DMS153 treated with DMSO at 0.1 percent for 48 hours (cell line): ENCODE results near the gene PELI1.
A peak's percentile ranks its signal among the peaks of the same experiment; 100 is the strongest.

ENCODE experiments used
- DNase-seq: peaks from one replicate; lab custom pipeline; 2025; ENCODE audit not compliant: unreplicated experiment; lab: John Stamatoyannopoulos, UW

The PELI1 gene

GRCh38 chr2:64157792-64158191 is 13.6 kb upstream of the PELI1 start:
- no peak for DNase-seq

DNA sequence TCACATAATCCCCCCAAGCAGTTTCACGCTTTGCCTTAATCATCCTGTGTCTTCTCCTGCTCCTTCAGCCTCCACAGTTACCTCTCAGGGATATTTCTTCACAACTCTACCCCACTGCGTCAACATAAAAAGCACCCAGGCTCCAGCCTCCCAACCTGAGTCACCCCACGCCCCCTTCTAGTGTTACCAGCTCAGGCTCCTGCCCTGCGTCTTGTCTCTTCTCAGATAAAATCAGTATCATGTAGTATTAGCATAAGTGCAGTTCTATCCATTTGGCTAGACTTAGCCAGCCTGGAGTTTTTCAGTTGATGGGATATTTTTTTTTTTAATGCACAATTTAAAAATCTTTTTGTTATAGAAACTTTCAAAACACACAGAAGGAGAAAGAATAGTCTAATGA is 9.6 kb upstream of the PELI1 start:
- DNase-seq = no peak

DNA sequence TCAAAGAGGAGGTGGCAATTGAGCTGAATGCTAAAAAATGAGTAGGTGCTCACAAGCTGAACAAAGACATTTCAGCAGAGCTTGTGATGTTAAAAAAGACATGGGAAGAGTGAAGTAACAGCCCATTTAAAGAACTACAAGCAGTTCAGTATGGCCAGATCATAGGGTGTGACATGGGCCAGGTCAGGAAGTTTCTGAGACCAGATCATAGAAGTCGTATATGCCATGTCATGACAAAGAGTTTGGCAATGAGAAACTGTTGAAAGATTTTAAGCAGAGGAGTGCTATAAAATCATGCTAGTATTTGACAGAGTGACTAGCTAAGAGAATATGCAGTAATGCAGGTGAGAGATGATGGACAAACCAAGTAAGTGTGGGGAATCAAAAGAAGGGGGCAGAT is 7.3 kb upstream of the PELI1 start:
- DNase-seq = no peak

DNA sequence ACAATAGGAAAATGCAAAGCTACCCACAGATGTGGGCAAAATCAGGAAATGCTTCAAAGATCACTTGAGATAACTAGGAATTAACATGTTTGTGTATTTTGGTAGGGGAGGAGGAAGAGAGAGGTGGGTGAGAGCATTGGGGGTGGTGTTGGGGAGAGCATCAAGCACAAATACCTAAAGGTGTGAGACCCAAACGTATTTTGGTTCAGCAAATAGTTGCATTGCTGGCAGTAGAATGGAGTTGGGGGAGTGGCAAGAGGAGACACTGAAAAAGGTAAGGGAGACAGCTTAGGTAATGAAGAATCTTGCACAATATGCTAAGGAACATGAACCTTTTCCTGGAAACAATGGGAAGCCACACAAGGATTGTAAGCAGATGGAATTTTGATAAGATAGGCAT is 1.5 kb upstream of the PELI1 start:
- no peak for DNase-seq

DNA sequence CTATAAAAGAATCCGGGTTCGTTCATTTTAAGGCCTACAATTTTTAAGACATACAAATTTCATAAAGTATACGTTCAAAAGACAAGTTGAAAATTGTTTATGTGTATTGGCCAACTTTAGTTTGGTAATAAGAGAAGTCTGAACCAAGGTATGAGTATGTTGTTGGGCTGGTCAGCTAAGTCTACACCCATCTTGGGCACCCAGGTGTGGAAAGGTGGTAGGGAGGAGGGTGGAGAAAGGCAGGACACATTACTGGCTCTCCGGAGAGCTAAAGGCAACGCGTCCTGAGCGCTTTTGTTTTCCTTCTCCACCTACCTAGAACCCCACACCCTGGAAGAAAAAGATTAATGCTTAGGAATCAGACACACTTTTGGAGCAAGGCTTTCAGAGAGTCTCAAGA is 899 bp upstream of the PELI1 start:
- no peak for DNase-seq

GRCh38 chr2:64143169-64144056 is 807 bp downstream of the PELI1 start:
- DNase-seq = peak; percentile 21

- no peak for DNase-seq
These were observed 1.5 kb downstream of the PELI1 start for GRCh38 chr2:64142741-64143168.

DNA sequence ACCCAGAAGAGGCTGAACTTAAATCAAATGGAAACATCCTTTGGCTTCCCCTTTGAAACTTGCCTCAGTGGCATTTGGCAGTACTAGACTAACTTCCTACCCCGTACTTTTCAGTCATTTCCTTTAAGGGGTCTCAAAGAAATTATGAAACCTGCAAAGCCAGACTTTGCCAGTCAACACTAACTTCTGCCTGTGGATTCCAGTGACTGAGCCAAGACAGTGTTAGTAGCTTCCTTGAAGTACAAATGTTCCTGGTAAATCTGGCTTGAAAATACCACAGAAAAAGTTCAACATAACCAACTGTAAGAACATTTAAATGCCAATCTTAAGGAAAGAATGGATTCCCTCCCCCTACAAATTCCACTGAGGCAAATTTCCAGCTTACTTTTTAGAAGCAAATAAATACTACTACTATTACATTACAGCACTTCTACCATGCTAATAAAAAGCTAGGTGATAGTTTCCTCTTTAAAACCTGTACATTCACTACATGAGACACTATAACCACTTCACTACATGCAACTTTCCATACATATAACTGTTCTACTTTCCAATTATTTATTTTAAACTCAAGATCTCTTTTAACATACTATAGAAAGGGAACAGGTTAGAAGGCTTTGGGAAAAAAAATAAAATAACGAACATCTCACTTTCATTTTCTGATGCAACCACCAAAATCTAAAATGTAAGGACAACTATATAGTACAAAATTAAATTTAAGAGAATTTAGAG is 2.4 kb downstream of the PELI1 start:
- DNase-seq = no peak

DNA sequence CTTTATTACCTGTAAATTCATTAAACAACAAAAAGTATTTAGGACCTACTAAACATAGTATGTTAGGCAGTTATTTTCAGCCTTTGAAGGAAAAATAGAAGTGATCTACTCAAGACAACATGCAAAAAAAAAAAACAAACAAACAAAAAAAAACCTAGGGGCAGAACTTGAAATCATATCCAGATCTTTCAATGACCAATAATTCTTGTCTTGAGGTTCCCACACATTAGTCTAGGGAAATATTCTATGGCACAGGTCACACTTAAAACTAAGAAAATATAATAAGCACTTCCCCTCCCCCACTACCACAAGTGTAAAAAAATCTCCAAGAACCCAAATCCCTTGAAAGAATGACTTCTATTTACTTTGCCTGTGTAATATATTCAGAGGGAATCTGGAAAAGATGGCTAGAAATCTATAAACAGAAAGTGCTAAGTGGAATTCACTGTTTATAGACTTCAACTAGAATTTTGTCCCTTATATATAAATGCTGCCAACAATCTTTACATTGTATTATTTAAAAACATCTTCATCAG is 3.5 kb downstream of the PELI1 start:
- no peak for DNase-seq

- no peak for DNase-seq
These were observed 4.3 kb downstream of the PELI1 start for GRCh38 chr2:64139956-64140355.

- DNase-seq = no peak
These were observed 6.2 kb downstream of the PELI1 start for GRCh38 chr2:64137996-64138395.

DNA sequence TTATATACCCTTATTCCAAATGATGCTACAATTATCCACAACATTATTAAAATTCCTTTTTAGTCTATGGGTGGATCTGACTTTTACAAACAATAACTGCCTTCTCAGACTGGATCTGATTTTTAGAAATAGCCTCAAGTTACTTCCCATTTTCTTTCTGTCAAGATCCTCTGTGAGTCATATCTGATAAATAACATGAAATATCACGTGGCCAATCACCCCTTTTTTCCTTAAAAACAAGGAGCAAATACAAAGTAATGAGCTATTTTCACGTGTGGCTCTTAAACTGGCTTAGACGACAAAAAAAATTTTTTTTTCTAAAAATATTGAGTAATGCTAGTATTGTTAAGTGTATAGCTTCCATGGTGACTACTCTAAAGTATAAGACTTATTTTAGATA is 6.7 kb downstream of the PELI1 start:
- DNase-seq = no peak

DNA sequence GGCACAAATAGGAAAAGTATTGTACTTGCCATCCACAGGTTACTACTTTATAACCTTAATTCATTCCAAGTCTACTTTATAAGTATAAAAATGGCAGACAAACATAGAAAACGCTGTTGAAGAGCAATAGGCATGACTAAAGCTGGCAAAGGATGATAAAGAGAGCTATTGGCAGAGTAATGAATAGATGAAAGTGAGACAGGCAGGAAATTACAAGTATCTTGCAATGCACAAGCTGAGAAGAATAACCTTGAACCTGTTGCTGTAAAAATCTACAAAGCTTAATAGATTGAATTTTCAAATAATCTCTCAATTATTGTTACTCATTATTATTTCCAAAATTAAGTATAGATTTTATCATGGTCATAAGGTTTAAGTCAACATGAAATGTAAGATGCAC is 8.8 kb downstream of the PELI1 start:
- no peak for DNase-seq

DNA sequence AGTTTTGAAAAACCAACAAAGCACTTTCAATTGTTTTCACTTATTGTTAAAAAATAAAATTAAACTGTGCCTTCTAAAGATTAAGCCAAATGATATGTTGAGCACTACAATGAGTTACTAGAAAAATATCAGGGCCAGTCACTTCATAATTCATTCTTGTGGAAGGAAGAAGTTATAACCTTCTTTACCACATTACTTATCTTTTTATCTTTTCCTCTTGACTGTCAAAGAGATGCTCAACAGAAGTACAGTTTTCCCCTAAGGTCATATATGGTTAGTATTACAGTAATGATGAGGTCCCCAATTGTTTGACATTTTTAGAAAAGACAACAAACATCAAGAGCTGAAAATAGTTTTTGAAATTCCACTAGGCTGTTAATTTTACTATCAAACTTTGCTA is 9.4 kb downstream of the PELI1 start:
- no peak for DNase-seq

DNA sequence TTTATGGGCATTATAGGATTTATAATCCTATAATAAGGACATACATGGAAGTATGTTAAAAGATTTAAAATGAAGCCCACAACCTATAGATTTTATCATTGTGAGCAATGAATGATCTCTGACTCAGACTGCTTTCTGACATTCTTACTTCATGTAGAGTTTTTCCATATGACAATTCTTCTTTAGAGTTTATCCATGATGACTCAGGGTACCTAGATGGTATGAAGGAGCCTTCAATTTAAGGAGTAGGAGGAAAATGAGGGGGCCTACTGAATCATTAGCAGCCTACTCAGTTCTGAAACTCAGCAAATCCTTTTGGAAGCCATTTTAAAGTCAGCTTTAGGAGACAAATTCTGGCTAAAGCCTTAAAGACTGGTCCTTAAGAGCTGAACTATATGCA is 10.4 kb downstream of the PELI1 start:
- DNase-seq = no peak

DNA sequence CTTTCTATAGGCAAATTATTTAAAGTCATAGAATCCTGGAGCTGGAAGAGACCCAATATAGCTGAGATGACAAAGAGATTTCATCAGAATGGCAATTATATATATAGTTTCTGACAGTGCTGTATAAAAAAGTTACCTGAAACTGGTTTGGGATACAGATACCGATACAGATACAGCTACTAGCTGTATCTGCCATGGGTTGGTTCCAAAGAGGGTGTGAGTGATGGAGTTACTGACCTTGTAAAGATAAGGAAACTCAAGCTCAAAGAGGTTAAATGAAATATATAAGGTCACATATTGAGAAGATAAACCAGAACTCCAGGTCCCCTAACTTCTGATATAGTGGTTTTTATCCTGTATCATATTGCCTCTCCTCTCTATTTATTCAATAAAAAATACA is 10.9 kb downstream of the PELI1 start:
- DNase-seq = no peak

GRCh38 chr2:64130333-64130732 is 13.9 kb downstream of the PELI1 start:
- DNase-seq = no peak

DNA sequence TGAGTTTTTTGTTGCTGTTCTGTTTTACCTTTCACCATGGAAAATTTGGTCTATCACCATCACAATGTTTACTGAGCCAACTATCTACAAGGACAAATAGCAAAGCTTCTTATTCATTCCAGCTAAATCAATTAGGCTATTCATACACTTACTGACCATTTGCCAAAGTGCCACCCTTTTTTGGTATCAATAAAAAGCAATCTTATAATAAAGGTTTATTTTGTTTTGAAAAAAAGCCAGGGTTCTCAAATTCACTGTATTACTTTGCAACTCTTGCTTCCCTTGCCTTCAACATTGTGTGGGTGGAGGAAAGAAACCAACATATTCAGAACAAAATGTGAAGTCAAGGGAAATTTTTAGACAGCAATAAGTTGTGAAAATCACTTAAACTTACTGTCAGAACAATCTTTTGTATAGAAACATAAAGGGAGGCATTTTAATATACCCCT is 15.3 kb downstream of the PELI1 start:
- DNase-seq = no peak

GRCh38 chr2:64128406-64128805 is 15.8 kb downstream of the PELI1 start:
- DNase-seq = no peak

DNA sequence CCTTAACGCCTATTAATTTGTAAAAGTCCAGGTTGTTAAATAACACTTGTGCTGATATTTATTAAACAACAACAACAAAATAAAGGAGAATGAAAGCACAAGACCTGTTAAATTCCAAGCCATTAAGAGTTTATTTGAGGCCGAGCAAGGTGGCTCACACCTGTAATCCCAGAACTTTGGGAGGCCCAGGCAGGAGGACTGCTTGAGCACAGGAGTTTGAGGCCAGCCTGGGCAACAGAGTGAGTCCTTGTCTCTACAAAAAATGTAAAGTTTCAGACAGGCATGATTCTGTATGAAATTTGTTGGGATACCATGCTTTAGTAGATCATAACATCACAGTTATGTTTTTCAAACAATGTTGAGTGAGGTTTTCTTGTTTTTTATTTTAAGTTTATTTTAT is 17.1 kb downstream of the PELI1 start:
- DNase-seq = no peak

- no peak for DNase-seq
These were observed 17.6 kb downstream of the PELI1 start for GRCh38 chr2:64126601-64127000.

DNA sequence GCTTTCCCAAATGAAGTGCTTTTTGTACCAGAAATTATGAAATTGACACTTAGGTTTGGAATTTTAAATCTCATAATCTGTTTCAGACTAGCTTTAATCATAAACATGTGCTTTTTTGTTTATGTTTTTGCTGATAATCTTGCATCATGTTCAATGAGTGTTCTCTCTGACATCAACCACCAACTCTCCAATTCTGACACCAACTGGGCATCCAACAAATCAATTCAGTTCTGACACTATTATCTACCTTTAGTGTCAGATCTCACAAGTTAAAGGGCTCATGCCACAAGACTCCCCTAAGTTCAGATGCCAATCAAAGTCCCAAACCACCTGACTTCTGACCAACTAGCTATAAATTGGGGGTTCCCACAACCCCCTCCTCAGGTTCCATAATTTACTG is 19.6 kb downstream of the PELI1 start:
- no peak for DNase-seq
